Measurements from ENCODE around the gene GCNT1.

Gene GCNT1

GRCh38 chr9:76528642-76529190, 69.7 kb downstream of the GCNT1 start:
- Histone ChIP-seq H3K36me3 (ENCODE audit: insufficient read depth, low read length) (no peaks in the 10 kb centered on the region; the same call in 1 of the 2 replicates), H3K27ac (ENCODE audit: low read depth, low read length, poor library complexity, severe bottlenecking) (no peak overlapping the region), H3F3A (ENCODE audit: insufficient read depth, low read length) (no peaks in the 10 kb centered on the region), H2AFZ (ENCODE audit: low read length) (no peak overlapping the region), H3K9me3 (ENCODE audit: low read length) (no peaks in the 10 kb centered on the region), H3K4me3 (ENCODE audit: low read depth, low read length, poor library complexity, severe bottlenecking) (no peak overlapping the region), H3K9me2 (ENCODE audit: low read depth, low read length) (no peaks in the 10 kb centered on the region), H3K79me2 (ENCODE audit: insufficient read depth, low read length) (no peaks in the 10 kb centered on the region), H3K9ac (ENCODE audit: low read length) (no peak overlapping the region), H4K20me1 (ENCODE audit: insufficient read depth, low read length) (no peaks in the 10 kb centered on the region), H3K4me1 (ENCODE audit: insufficient read depth, low read length, severe bottlenecking) (peaks cover 37% of the 10 kb centered on the region), H3K4me2 (ENCODE audit: low read length) (no peak overlapping the region), H3K27me3 (ENCODE audit: insufficient read depth, low read length) (no peaks in the 10 kb centered on the region)
- no peak for TF ChIP-seq EZH2 (IDR thresholded peaks at IDR 0.05; ENCODE audit: borderline replicate concordance, low read length)
- TF ChIP-seq, protein P1, sequence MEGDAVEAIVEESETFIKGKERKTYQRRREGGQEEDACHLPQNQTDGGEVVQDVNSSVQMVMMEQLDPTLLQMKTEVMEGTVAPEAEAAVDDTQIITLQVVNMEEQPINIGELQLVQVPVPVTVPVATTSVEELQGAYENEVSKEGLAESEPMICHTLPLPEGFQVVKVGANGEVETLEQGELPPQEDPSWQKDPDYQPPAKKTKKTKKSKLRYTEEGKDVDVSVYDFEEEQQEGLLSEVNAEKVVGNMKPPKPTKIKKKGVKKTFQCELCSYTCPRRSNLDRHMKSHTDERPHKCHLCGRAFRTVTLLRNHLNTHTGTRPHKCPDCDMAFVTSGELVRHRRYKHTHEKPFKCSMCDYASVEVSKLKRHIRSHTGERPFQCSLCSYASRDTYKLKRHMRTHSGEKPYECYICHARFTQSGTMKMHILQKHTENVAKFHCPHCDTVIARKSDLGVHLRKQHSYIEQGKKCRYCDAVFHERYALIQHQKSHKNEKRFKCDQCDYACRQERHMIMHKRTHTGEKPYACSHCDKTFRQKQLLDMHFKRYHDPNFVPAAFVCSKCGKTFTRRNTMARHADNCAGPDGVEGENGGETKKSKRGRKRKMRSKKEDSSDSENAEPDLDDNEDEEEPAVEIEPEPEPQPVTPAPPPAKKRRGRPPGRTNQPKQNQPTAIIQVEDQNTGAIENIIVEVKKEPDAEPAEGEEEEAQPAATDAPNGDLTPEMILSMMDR (IDR thresholded peaks at IDR 0.05; ENCODE audit: low read length), result no peak

- Histone ChIP-seq H2AFZ (ENCODE audit: low read length) (no peak overlapping the region), H3F3A (ENCODE audit: insufficient read depth, low read length) (no peaks in the 10 kb centered on the region), H3K79me2 (ENCODE audit: insufficient read depth, low read length) (no peaks in the 10 kb centered on the region), H3K9me2 (ENCODE audit: low read depth, low read length) (no peaks in the 10 kb centered on the region), H3K27me3 (ENCODE audit: insufficient read depth, low read length) (no peaks in the 10 kb centered on the region), H4K20me1 (ENCODE audit: insufficient read depth, low read length) (no peaks in the 10 kb centered on the region), H3K9me3 (ENCODE audit: low read length) (no peaks in the 10 kb centered on the region), H3K4me2 (ENCODE audit: low read length) (no peak overlapping the region), H3K9ac (ENCODE audit: low read length) (no peak overlapping the region), H3K36me3 (ENCODE audit: insufficient read depth, low read length) (no peaks in the 10 kb centered on the region; the same call in 1 of the 2 replicates), H3K27ac (ENCODE audit: low read depth, low read length, poor library complexity, severe bottlenecking) (no peak overlapping the region), H3K4me3 (ENCODE audit: low read depth, low read length, poor library complexity, severe bottlenecking) (no peak overlapping the region), H3K4me1 (ENCODE audit: insufficient read depth, low read length, severe bottlenecking) (peaks cover 37% of the 10 kb centered on the region)
- TF ChIP-seq EZH2 (IDR thresholded peaks at IDR 0.05; ENCODE audit: borderline replicate concordance, low read length), result no peak
- TF ChIP-seq, protein P1 (IDR thresholded peaks at IDR 0.05; ENCODE audit: low read length), result no peak
These were observed 70.7 kb downstream of the GCNT1 start for GRCh38 chr9:76529653-76530052.

GRCh38 chr9:76530458-76531110, 71.6 kb downstream of the GCNT1 start:
- Histone ChIP-seq H3K4me3 (ENCODE audit: low read depth, low read length, poor library complexity, severe bottlenecking) (no peak overlapping the region), H3K4me1 (ENCODE audit: insufficient read depth, low read length, severe bottlenecking) (peaks cover 28% of the 10 kb centered on the region), H3K27ac (ENCODE audit: low read depth, low read length, poor library complexity, severe bottlenecking) (no peak overlapping the region), H3K4me2 (ENCODE audit: low read length) (no peak overlapping the region), H3F3A (ENCODE audit: insufficient read depth, low read length) (no peaks in the 10 kb centered on the region), H3K9me3 (ENCODE audit: low read length) (no peaks in the 10 kb centered on the region), H3K9me2 (ENCODE audit: low read depth, low read length) (no peaks in the 10 kb centered on the region), H2AFZ (ENCODE audit: low read length) (peak overlapping the region; percentile 41), H3K36me3 (ENCODE audit: insufficient read depth, low read length) (no peaks in the 10 kb centered on the region; the same call in 1 of the 2 replicates), H3K27me3 (ENCODE audit: insufficient read depth, low read length) (no peaks in the 10 kb centered on the region), H3K79me2 (ENCODE audit: insufficient read depth, low read length) (no peaks in the 10 kb centered on the region), H4K20me1 (ENCODE audit: insufficient read depth, low read length) (no peaks in the 10 kb centered on the region), H3K9ac (ENCODE audit: low read length) (no peak overlapping the region)
- TF ChIP-seq, protein P1 (IDR thresholded peaks at IDR 0.05; ENCODE audit: low read length), result no peak
- no peak for TF ChIP-seq EZH2 (IDR thresholded peaks at IDR 0.05; ENCODE audit: borderline replicate concordance, low read length)

All from OCI-LY1 (cell line).